Neural cell (in vitro differentiated cells): ENCODE measurements around the gene FBXO24.

ENCODE experiments used
- CTCF ChIP-seq: fragments of 450-650 bp; IDR thresholded peaks from 2 replicates; pipeline ENCODE4 v1.5.1; 2014; ENCODE audit warnings: antibody characterized with exemption, mild to moderate bottlenecking, moderate library complexity; ENCODE audit not compliant: poor library complexity, severe bottlenecking
- POLR2AphosphoS5 ChIP-seq: IDR thresholded peaks from 2 replicates; pipeline ENCODE4 v1.6.1; 2012

- TF ChIP-seq CTCF: no peak
- TF ChIP-seq POLR2AphosphoS5: no peak
Observed at GRCh38 chr7:100613412-100614175, 27.5 kb downstream of the FBXO24 start.
